ENCODE measurements around the gene PKNOX1.
"Not testable (repeated sequence)": the region's sequence is repeated elsewhere in the genome, so short reads cannot be mapped to it uniquely, and the experiment has no call there.

PKNOX1 gene

DNA sequence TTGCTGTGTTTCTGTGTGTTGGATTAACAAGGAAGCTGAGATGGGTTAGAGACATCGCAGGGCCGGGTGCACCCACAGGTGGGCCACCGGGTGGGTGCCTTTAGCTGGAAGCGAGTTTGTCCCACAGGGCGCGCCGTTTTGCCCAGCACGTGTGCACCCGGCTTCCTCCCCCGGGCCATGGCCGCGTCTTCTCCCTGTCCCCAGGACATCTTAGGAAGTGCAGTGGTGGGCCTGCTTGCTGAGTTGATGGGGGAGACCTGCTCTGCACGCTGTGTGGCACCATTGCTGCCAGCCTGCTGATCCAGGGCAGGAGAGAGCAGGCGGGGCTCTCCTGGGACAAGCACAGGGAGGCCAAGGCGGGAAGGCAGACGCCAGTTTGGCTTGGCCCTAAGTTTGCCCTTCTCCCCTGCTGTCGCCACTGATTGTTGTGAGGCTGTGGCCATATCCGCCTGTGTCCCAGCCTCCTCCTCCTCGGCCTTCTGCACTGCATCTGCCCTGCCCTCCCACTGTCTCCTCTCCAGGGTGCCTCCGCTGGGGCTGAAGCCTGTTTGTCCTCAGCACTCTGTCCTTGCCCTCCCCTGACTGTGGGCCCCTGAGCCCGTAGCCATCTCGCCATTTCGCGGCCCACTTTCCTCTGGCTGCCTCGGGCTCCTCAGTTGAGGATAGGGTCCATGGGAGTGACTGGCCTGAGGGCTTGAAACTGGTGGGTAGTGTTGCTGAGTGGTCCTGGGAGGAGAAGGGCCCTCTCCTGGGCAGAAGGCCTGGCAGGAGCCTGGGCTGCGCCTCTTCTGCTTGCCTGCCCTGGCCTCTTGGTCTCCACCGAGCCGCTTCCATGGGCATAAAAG, 47.6 kb downstream of the PKNOX1 start:
- no peak for DNase-seq

DNA sequence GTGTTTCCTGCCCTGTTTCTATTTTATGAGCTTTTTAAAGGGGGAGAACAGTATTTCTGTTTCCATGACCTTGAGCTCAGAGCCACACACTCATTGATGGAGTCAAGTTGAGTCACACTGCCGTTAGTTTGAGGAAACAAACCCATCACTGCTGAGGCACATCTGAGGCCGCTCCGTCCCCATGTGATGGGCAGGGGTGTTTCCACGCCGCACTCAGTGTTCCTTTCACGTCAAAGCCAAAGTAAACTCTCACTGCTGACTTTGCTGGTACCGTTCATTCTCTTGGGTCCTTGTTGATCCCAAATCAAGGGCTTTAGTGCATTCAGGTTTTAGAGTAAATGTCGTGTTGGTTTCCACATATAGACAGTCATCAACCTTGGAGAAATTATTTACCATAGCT, 48.8 kb downstream of the PKNOX1 start:
- DNase-seq = no peak

DNA sequence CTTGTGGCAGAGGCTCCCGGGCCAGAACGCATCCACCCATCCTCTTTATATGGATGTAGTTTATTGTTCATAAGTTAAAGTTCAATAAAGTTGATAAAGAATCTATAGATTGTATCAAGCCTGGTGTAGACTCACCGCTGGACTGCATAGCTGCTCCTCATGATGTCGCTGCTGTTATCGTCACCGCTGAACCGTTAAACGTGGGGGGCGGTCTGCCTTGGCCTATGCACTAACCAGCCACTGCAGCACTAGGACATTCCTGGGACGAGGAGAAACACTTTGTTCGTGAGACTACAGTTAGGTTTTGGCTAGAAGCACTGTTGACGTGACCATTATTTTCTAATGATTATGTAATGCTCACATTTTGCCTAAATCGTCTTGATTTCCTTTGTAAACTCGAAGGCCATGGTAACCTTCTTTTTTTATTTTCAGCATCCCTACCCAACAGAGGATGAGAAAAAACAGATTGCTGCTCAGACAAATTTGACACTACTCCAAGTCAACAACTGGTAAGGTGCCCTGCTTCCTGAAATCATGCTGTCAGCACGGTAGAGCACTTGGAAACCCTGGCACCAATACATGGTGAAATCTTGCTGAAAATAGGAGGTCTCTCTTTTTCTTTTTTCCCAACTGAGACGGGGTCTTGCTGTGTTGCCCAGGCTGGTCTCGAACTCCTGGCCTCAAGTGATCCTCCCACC, 50.2 kb downstream of the PKNOX1 start:
- no peak for DNase-seq

DNA sequence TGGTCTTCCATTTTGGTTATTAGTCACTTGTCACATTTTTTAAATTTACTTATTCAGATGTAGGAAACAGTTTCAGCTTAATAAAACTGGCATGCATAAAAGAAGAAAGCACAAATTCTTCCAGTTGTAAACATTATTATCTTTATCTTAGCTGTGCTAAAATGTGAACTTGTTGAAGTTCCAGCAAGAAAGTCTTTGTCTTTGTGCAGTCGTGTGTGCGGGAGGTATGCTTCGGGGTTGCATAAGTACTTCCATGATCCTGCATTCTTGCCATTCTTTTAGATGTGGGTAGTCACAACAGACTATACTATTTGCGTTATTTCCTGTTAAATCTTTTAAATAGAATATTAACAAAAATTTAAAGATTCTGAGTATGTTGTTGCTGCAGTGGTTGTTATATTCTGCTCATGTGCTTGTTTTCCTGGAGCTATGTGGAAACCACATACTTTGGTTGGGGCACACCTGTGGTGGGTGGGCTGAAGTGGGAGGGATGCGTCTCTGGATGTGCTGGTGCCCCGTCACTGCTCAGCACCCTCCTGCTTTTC, 51.3 kb downstream of the PKNOX1 start:
- DNase-seq = no peak

DNA sequence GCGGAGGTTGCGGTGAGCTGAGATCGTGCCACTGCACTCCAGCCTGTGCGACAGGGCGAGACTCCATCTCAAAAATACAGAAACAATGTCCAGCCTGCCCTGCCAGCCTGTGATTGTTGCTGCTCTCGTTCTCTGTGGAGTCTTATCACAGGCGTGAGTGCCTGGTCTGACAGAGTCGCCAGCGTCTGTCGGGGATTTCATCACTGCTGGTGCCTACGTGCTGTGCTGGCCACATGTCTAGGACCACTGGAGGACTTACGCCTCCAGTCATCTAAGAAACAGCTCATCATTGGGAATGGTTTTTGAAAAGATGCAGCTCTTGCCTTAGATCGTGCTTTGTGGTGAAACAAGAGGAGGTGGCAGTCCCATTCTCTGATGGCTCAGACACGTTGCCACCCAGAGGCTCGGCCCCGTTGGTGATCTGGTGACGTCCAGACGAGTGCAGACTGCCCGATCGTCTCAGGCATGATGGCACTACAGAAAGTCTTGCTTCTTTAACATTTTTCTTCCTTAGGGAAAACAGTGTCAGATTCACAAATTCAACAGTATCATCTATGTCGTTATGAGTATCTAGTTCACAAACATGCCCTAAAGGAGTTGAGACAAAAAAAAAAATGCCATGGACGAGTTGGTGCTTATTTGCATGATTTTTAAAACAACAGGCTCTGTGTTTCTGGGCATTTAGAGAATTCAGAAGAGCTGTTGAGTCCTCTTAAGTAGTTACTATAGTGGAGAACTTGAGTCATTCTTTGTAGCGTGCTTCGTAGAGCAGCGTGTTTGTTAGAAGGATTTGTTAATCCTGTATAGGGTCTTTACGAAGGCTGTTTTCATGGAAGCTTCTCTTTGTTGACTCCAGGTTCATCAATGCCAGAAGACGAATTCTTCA, 53.7 kb downstream of the PKNOX1 start:
- DNase-seq = no peak

DNA sequence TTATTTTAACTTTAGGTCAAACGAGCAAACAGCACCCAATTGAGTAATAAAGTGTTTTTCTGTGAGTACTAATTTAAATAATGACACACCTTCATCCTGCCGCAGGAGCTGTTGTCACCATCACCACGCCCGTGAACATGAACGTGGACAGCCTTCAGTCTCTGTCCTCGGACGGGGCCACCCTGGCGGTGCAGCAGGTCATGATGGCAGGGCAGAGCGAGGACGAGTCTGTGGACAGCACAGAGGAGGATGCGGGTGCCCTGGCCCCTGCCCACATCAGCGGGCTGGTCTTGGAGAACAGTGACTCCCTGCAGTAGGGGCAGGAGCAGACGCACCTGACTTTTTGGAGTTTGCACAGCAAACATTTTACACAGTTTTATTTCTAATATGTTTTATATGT, 55.4 kb downstream of the PKNOX1 start:
- DNase-seq = no peak

DNA sequence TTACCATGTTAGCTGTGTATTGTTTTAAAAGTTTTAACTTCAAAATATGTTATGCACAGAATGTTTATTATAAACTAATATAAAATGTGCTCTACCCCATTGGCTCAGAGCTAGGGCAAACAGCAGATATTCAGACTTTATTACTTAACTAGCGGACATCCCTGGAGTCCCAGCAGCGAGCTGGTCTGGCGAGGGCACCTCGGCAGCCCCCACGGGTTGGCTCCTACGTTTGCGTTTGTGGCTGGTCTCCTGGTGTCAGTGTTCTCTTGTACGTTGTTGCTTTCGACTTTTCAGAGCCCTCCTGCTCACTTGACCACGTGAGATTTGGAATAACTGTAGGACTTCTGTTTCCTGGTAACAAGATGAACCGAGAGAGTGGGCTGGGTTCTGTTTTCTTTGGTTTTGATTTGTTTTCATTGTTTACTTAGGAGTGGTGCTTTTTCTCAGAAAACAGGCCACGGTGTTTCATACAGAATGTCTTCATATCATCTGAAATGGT, 56.8 kb downstream of the PKNOX1 start:
- DNase-seq = no peak

DNA sequence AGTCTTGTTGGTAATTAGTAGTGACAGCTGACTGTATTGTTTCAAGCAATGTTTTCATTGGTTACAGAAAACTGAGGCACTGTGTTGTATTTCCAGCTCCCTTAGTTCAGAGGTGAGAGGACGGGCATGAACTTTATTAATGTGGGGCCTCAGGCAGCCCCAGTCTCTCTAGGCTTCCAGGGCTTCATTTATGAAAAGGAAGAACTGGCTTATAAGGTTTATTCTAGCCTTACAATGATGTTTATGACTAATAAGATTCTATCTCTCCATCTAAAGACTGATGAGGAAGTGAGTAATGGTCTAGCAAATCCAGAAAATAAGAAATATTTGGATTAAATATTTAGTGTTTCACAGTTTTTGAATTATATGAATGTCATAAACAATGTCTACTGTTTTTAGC, 59.7 kb downstream of the PKNOX1 start:
- no peak for DNase-seq

DNA sequence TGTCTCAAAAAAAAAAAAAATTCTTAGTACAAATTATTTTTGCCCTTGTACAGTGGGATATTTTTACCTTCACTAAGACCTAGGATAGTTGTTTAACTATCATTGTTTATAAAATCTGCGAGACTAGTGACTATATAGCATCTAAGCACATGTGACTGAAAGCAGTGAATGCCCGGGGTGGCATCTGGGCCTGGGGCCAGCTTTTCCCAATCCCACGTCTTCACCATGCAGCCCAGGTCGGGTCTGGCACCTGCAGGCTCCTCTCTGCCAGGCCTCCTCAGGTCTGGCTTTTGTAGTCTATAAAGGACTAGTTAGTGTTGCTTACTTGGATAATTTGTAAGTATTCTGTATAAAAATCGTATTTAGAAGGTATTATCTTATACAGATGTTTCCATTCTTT, 60.5 kb downstream of the PKNOX1 start:
- DNase-seq = no peak

DNA sequence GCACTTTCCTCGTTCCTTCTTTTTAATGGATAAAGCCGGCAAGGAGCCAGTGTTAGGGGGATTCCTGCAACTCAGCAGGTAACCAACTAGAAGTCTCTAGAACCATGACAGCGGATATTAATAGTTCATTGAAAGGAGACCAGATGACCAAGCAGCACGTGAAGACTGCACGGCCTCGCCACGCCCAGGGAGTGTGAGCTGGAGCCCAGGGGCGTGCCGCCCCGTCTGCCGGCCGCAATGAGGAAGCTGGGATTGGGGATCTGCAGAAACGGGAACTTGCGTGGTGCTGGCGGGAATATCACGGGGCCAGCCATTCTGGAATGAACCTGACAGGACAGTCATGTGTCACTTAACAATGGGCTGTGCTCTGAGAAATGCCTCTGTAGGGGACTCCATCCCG, 62.5 kb downstream of the PKNOX1 start:
- DNase-seq = not testable (repeated sequence)

DNA sequence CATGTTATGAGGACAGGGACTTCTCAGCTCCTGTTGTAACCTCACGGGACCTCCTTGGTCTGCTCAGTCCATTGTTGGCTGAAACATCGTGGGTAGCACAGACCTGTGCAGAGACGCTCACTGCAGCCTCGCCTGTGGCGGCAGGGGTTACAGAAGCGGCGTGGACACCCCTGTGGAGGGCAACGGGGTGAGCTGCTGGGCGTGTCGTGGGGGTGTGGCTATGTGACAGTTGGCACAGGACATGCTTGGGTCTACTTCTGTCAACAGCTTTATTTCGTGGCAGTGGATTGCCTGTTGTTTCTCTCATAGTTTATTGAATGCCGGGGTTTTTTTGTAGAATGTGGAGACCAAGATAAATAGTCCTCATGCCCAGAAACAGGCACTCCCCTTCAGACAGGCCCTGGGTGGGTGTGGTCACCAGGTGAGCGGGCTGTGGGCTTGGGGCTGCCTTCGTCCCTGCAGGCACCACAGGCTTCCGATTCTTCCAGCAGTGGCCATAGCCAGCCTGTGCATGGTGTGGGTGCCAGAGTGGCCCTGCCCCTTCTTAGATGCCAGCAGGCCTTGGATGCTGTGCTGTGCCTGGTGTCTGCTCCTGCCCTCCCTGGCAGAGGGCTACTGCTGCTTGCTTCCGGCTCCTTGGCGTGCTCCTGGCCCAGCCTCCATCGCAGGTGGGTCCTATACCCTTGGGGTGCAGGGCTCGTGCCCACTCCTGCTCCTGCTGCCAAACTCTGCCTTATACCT, 63.7 kb downstream of the PKNOX1 start:
- not testable (repeated sequence) for DNase-seq

DNA sequence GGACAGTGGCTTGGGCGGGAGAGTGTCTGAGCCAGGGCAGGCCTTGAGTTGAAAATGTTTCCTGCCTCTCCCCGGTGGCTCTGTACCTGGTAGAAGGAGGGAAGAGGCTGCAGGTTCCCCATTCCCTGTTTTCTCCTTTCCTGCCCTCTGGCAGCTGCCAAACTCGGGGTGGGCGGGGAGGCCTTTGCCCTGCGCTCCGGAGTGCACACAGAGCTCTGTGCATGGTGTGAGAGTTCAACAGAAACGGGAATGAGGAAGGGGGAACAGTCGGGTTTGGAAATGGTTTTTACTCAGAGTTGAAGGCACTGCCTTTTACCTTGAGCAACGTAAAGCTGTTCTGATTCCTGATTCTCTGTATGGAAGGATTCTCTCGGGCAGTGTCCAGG, 64.3 kb downstream of the PKNOX1 start:
- not testable (repeated sequence) for DNase-seq

DNA sequence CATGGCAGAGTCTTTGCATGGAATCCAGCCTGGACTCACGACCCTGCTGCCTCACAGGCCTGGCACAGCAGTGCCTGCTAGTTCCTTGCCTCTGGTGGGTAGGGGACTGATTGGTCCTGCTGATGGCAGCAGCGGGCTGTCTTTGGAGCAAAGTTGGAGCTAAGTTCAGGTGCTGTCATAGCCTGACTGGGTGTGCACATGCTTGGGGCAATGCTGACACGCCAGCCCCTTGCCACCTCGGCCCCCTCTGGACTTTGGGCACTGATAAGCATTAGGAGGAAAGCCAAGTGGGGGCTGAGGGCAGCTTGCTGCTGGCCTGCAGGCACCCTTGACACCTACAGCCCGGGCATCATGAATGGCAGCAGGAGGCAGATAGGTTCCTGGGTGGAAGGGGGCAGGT, 67.8 kb downstream of the PKNOX1 start:
- not testable (repeated sequence) for DNase-seq

DNA sequence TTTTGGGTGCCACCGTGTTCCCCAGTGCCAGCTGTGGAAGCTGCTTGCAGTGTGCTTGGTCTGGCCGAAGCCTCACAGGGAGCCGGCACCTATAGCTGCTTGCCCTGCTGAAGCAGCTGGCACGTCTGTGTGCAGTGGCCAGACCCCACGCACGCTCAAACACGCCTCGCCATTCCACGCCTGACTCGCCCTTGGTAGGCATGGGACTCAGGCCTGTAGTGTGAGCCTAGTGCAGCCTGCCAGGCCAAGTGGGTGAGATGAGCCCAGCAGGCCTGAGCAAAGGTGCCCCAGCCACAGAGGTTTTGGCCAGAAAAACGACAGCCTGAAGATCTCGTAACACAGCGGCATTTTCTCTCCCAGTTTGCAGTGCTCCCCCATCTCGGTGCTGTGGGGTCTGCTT, 68.9 kb downstream of the PKNOX1 start:
- not testable (repeated sequence) for DNase-seq

DNA sequence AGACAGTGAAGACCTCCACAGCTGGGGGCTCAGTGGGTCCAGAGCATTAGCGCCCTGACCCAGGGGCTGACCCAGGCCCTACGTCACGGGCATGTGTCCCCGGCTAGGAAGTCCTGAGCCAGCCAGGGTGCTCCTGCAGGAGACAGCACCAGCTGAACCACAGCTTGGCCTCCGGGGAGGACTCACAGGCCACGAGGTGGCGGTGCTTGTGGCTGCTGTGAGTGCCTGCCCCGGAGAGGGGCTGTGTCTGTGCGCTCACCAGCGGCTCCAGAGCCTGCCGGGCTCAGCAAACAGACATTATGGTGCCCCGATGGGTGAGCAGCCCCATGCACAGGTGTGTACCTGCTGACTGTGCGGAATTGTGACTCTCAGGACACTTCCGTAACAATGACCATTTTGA, 70.2 kb downstream of the PKNOX1 start:
- not testable (repeated sequence) for DNase-seq

DNA sequence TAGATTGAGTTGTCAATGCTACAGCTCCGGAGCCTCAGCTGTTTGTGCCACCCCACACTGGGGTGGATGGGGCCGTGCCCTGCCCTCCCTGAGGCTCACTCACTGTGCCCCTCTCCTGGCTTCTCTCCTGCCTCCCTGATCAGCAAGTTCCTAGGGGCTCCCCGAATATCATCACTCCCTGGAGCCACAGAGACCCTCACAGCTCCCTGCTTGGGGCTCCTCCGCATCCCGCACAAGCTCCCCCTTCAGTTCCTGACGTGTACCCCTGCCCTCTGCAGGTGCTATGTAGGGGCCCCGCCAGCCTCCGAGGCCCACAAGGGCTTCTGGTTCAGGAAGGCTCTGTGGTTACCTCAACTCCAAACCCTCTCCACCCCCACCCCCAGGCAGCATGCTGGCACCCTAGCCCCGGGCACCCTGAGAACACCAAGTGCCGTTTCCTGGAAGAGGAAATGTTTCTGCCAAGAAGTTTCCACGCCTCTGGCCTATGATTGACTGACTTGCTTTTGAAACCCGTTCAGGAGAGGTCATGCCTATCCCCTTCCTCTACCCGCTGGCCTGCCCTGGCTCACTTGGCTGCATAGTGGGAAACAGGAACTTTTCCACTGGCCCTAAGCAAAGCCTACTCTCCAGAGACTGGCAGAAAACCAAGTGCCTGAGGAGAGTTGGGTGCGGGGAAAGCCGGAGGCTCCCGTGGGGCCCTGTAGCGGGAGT, 71.0 kb downstream of the PKNOX1 start:
- not testable (repeated sequence) for DNase-seq

DNA sequence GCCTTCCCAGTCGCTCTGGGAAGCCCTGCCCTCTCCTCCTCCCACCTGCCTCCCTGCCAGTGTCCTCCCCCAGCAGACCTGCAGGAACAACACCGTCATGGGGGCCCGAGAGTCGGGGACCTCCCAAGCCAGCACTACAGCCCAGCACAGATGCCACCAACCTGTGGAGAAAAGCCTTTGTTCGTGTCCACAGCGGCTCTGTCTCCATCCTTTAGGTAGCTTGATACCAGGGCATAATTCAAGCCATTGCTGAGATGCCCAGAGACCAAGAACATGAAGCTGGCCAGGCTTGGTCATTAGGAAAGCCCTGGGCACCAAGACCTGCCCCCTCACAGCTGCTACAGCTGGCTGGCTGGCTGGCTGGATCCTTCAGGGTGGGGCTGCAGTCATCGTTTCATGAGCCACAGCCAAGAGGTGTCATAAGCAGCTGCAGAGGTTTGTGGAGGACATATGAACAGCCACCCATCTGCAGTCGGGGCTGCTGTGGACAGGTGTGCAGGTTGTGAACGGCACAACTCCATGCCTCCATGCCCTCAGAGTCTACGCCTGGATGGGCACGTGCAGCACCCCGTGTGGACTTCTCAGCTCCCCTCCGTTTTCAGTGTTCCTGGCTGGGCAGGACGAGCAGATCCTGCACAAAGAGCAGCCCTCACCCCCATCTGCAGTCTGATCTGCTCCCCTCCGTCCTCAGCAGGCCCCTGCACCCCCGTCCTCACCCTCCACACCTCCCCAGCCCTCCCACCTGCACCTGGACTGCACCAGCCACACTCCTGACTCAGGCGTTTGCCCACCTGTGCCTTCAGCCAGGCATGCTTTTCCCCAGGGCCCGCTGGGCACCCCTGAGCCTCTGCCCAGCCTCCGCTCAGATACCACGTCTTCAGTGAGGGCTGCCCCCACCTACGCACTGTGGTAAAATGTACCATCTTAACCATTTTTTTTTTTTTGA, 71.8 kb downstream of the PKNOX1 start:
- not testable (repeated sequence) for DNase-seq

DNA sequence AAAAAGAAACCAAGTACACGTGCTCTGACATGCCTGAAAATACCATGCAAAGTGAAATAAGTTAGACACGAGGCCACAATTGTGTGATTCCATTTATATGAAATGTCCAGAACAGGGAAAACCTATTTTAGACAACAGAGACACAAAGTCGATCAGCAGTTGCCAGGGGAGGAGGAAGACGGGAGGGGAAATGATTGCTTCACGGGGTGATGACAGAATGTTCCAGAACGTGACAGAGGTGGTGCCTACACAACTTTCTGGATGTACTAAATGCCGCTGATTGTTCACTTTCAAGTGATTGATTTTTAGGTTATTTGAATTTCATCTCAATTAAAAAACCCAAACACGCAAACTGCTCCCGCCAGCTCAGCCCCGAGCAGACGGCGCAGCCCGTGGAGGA, 78.8 kb downstream of the PKNOX1 start:
- DNase-seq = not testable (repeated sequence)

DNA sequence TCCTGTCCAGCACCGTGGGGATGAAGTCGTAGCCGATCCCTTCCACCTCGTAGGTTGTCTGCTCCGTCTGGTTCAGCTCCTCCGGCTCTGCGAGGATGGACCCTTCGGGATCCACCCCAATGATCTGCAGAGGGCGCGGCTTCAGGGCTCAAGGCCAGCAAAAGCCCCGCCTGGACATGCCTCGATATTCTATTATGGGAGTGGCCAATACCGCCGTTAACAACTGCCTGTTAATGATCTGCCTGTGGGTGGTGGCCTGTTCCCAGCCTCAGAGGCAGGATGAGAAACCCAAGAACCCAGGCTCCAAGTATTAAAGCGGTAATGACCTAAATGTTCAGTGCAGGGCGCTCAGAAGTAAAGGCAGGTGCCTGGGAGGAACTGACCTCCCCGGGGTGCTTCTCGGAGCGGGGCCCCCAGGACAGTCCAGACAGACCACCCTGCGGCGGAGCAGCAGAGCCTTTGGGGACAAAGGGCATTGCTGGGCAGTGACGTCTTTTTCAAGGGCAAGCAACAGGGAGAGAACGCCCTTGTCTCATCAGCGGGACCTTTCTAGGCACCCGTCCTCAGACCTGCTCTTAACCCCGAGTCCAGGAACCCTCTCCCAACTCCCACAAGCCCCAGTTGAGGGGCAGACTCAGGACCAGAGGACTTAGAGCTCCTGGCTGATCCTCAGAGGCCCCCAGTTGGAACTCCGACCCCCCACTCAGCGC, 88.7 kb downstream of the PKNOX1 start:
- not testable (repeated sequence) for DNase-seq

All from NCI-H446 treated with DMSO at 0.1 percent for 48 hours (cell line).